Transverse colon (tissue), 4 donors: ENCODE data around the gene INPP5F.

Experiments
- CTCF ChIP-seq, 5 experiments: fragments of 200-600 bp in 3 of 5; fragments of 450-650 bp in 2 of 5; sonication (generic) in 3 of 5; IDR thresholded peaks; 1 replicate in 2 of 5; 2 replicates in 3 of 5; pipeline ENCODE4 v1.5.1; 2016 to 2017; ENCODE audit warnings: antibody characterized with exemption in 5 of 5, inconsistent platforms in 3 of 5, mild to moderate bottlenecking in 2 of 5, moderate library complexity in 1 of 5
- EP300 ChIP-seq: sonication (generic); formaldehyde crosslinking; IDR thresholded peaks from one replicate; pipeline ENCODE4 v1.6.1; 2017; ENCODE audit warnings: antibody characterized with exemption, low read depth
- POLR2A ChIP-seq: fragments of 450-650 bp; IDR thresholded peaks from one replicate; pipeline ENCODE4 v1.6.1; 2016; ENCODE audit warnings: antibody characterized with exemption, mild to moderate bottlenecking, moderate library complexity
- POLR2AphosphoS5 ChIP-seq, 3 donors: sonication (generic); formaldehyde crosslinking; IDR thresholded peaks; one replicate each; pipeline ENCODE4 v1.6.1; 2016; ENCODE audit warnings: antibody characterized with exemption in 3 of 3

- TF ChIP-seq POLR2A (no peak), CTCF (IDR thresholded peaks at IDR 0.05) (no peak), POLR2AphosphoS5 (IDR thresholded peaks at IDR 0.05) (peak; percentile 69 to 80 (median 76)), EP300 (no peak)
These were observed 146.7 kb downstream of the INPP5F start, which contains the start of gene MCMBP for GRCh38 chr10:119872610-119872859.
